Measurements from ENCODE around the gene OR2L13. TPM values are rescaled to one million over a fixed set of nuclear protein-coding genes. Genes with fewer than 3 reads are reported as not detected.

The OR2L13 gene
- polyA plus RNA-seq, 1 experiment = not detected

GRCh38 chr1:248143311-248143710 lies 48.3 kb downstream of the OR2L13 start:
- Histone ChIP-seq H3K4me3 (ENCODE audit: low read depth, low read length) (no peak overlapping the region), H3K36me3 (ENCODE audit: control insufficient read depth, insufficient read depth, low read length) (no peaks in the 10 kb centered on the region), H3K27me3 (ENCODE audit: control insufficient read depth, insufficient read depth, low read length) (no peaks in the 10 kb centered on the region)
- DNase-seq (ENCODE audit: low read depth) = no peak
- no peak for TF ChIP-seq CTCF (IDR thresholded peaks at IDR 0.05; ENCODE audit: insufficient read depth, low read depth, low read length)
- CTCF ChIA-PET = no interaction called here
- POLR2A ChIA-PET = no interaction called here

GRCh38 chr1:248144513-248145198 lies 49.7 kb downstream of the OR2L13 start, which contains the start of gene OR2M5:
TSS of gene OR2M5 (plus strand) at chr1:248145148. CDS start at chr1:248145148, 0 bp downstream.
- POLR2A ChIA-PET = no interaction called here

More at GRCh38 chr1:248144513-248145198, 49.7 kb downstream of the OR2L13 start, which contains the start of gene OR2M5:
- no peak for TF ChIP-seq CTCF (IDR thresholded peaks at IDR 0.05; ENCODE audit: insufficient read depth, low read depth, low read length)
- DNase-seq (ENCODE audit: low read depth) = no peak
- no peak within 1 kb of the TSS for H3K4me3 ChIP-seq (ENCODE audit: low read depth, low read length)
- H3K27me3 ChIP-seq (ENCODE audit: control insufficient read depth, insufficient read depth, low read length) = no peaks in the 10 kb centered on the region
- CTCF ChIA-PET = no interaction called here
- H3K36me3 ChIP-seq (ENCODE audit: control insufficient read depth, insufficient read depth, low read length) = no peaks in the 10 kb centered on the region

Small RNAs within 50 kb of the gene (small RNA-seq; reads per million reads assigned to genes)
- not detected for gene RF00019 (ENCODE audit: insufficient read length, low read depth, low replicate concordance)

Other genes with a start within 250 kb of the OR2L13 start
- not detected in 2 replicates for gene TRIM58, start 238.0 kb upstream of the OR2L13 start, polyA plus RNA-seq (2011; rRNA removed)
- gene OR2W3, start 199.6 kb upstream of the OR2L13 start, polyA plus RNA-seq (2011; rRNA removed) = not detected in 2 replicates
- not detected in 2 replicates for gene OR2T8, start 174.9 kb upstream of the OR2L13 start, polyA plus RNA-seq (2011; rRNA removed)
- not detected in 2 replicates for gene OR2AJ1, start 170.3 kb upstream of the OR2L13 start, polyA plus RNA-seq (2011; rRNA removed)
- not detected in 2 replicates for gene OR2L8, start 146.3 kb upstream of the OR2L13 start, polyA plus RNA-seq (2011; rRNA removed)
- not detected in 2 replicates for gene OR2AK2, start 130.0 kb upstream of the OR2L13 start, polyA plus RNA-seq (2011; rRNA removed)
- gene OR2L5, start 81.5 kb upstream of the OR2L13 start, polyA plus RNA-seq (2011; rRNA removed) = not detected in 2 replicates
- gene OR2L2, start 65.1 kb upstream of the OR2L13 start, polyA plus RNA-seq (2011; rRNA removed) = not detected in 2 replicates
- gene OR2L3, start 48.3 kb upstream of the OR2L13 start, polyA plus RNA-seq (2011; rRNA removed) = not detected in 2 replicates
- not detected in 2 replicates for gene OR2M5, start 50.0 kb downstream of the OR2L13 start, polyA plus RNA-seq (2011; rRNA removed)
- not detected in 2 replicates for gene OR2M2, start 79.6 kb downstream of the OR2L13 start, polyA plus RNA-seq (2011; rRNA removed)
- not detected in 2 replicates for gene OR2M3, start 102.1 kb downstream of the OR2L13 start, polyA plus RNA-seq (2011; rRNA removed)
- not detected in 2 replicates for gene OR2M4, start 136.2 kb downstream of the OR2L13 start, polyA plus RNA-seq (2011; rRNA removed)
- not detected in 2 replicates for gene OR2T33, start 182.8 kb downstream of the OR2L13 start, polyA plus RNA-seq (2011; rRNA removed)
- not detected in 2 replicates for gene OR2T12, start 208.2 kb downstream of the OR2L13 start, polyA plus RNA-seq (2011; rRNA removed)
- not detected in 2 replicates for gene OR2M7, start 229.4 kb downstream of the OR2L13 start, polyA plus RNA-seq (2011; rRNA removed)